Posterior vena cava (tissue), 2 donors: ENCODE results near the gene TCF12. TPM values are rescaled to one million over a fixed set of nuclear protein-coding genes. Genes with fewer than 3 reads are reported as not detected.
"Not testable (repeated sequence)": the region's sequence is repeated elsewhere in the genome, so short reads cannot be mapped to it uniquely, and the experiment has no call there.

ENCODE experiments used
- DNase-seq: peaks from one replicate; pipeline ENCODE4 v3.0.0-alpha.2; 2020; ENCODE audit warnings: low spot score
- intact Hi-C, 2 donors: fragments of 100-400 bp; cut with DNase I; formaldehyde crosslinking; loops; one replicate each; pipeline versions ENCODE4 v1.14.1 to v1.14.2; 2022 to 2023
- total RNA-seq, 2 donors: library from RNA; stranded (reverse); fragmentation: NEBNext Ultra II Directional; extraction: Animal tissue kit (Norgen Biotek cat#: 25700); gene quantifications; one replicate each; pipeline ENCODE4 v1.2.1, GENCODE V29; 2021
- donor health status: DM: yes; HTN: yes; CAD: no.
- donor health status: DM: yes; HTN: yes; CAD: no.

TCF12 gene
- total RNA-seq, 2 donors from 2014 or later, result 95.2 to 102 TPM

GRCh38 chr15:57143511-57144078 is 225.2 kb downstream of the TCF12 start:
- intact Hi-C loops, result loop anchor here (5.0 to 10.0 kb wide), 3 partner anchors 71 to 636 kb away; no protein-coding TSS in a partner anchor
- no peak for DNase-seq

GRCh38 chr15:57144448-57144847 is 226.0 kb downstream of the TCF12 start:
- DNase-seq, result no peak
- intact Hi-C loops, result loop anchor here (5.0 to 10.0 kb wide), 3 partner anchors 70 to 637 kb away; no protein-coding TSS in a partner anchor

- DNase-seq, result no peak
- intact Hi-C loops, result loop anchor here (5.0 to 10.0 kb wide), 3 partner anchors 68 to 161 kb away; no protein-coding TSS in a partner anchor
These were observed 228.2 kb downstream of the TCF12 start for GRCh38 chr15:57146506-57147201.

GRCh38 chr15:57147621-57148020 is 229.2 kb downstream of the TCF12 start:
- DNase-seq, result no peak
- intact Hi-C loops, result loop anchor here (5.0 to 10.0 kb wide), 3 partner anchors 67 to 160 kb away; no protein-coding TSS in a partner anchor

- DNase-seq, result no peak
- intact Hi-C loops, result loop anchor here (5.0 to 10.0 kb wide), 3 partner anchors 67 to 159 kb away; no protein-coding TSS in a partner anchor
These were observed 229.8 kb downstream of the TCF12 start for GRCh38 chr15:57148262-57148661.

- no peak for DNase-seq
- intact Hi-C loops, result loop anchor here (5.0 to 10.0 kb wide), 3 partner anchors 66 to 158 kb away; no protein-coding TSS in a partner anchor
These were observed 230.8 kb downstream of the TCF12 start for GRCh38 chr15:57149196-57149595.

GRCh38 chr15:57150066-57150865 is 231.8 kb downstream of the TCF12 start:
- no peak for DNase-seq
- intact Hi-C loops, result loop anchor here in 1 of 2 donors (5.0 kb wide), 1 partner anchor 62 kb away; no protein-coding TSS in a partner anchor

- not testable (repeated sequence) for DNase-seq
- intact Hi-C loops, result loop anchor here in 1 of 2 donors (5.0 kb wide), 1 partner anchor 61 kb away; no protein-coding TSS in a partner anchor
These were observed 232.4 kb downstream of the TCF12 start for GRCh38 chr15:57150866-57151203.

GRCh38 chr15:57152133-57152532 is 233.7 kb downstream of the TCF12 start:
- DNase-seq, result no peak
- intact Hi-C loops, result loop anchor here in 1 of 2 donors (5.0 kb wide), 1 partner anchor 60 kb away; no protein-coding TSS in a partner anchor

GRCh38 chr15:57152666-57153539 is 234.5 kb downstream of the TCF12 start:
- DNase-seq, result no peak
- intact Hi-C loops, result loop anchor here in 1 of 2 donors (5.0 kb wide), 1 partner anchor 59 kb away; no protein-coding TSS in a partner anchor

GRCh38 chr15:57156210-57156884 is 237.9 kb downstream of the TCF12 start:
- intact Hi-C loops, result no loop called here
- no peak for DNase-seq

- DNase-seq, result no peak
- intact Hi-C loops, result no loop called here
These were observed 240.1 kb downstream of the TCF12 start for GRCh38 chr15:57158589-57158988.

- intact Hi-C loops, result no loop called here
- no peak for DNase-seq
These were observed 240.7 kb downstream of the TCF12 start for GRCh38 chr15:57158997-57159668.

- intact Hi-C loops, result no loop called here
- no peak for DNase-seq
These were observed 241.3 kb downstream of the TCF12 start for GRCh38 chr15:57159767-57160166.

GRCh38 chr15:57160823-57161560 is 242.5 kb downstream of the TCF12 start:
- intact Hi-C loops, result no loop called here
- DNase-seq, result no peak

- intact Hi-C loops, DNase-seq: not testable (repeated sequence)
These were observed 245.8 kb downstream of the TCF12 start for GRCh38 chr15:57164251-57164650.

GRCh38 chr15:57165992-57166391 is 247.5 kb downstream of the TCF12 start:
- intact Hi-C loops, result no loop called here
- no peak for DNase-seq
